Uterus (tissue), 4 donors: ENCODE data around the gene PHF14. TPM values are rescaled to one million over a fixed set of nuclear protein-coding genes. Genes with fewer than 3 reads are reported as not detected.

Source experiments
- DNase-seq, 2 donors: peaks; one replicate each; pipeline ENCODE4 v3.0.0-alpha.2; 2019 to 2020
- H3K27ac ChIP-seq, 2 donors: fragments of 200-600 bp; sonication (generic); 1 replicate in 1 of 2; 2 replicates in 1 of 2; pipeline ENCODE4 v1.5.1; 2016 to 2018
- H3K27me3 ChIP-seq, 2 donors: fragments of 200-600 bp; sonication (generic); one replicate each; pipeline ENCODE4 v1.5.1; 2018 to 2019; ENCODE audit warnings: control low read depth in 1 of 2
- H3K36me3 ChIP-seq, 2 donors: fragments of 200-600 bp; sonication (generic); one replicate each; pipeline ENCODE4 v1.5.1; 2019; ENCODE audit warnings: control low read depth in 1 of 2
- H3K4me1 ChIP-seq, 2 donors: fragments of 200-600 bp; sonication (generic); one replicate each; pipeline ENCODE4 v1.5.1; 2018 to 2019; ENCODE audit warnings: control low read depth in 1 of 2
- H3K4me3 ChIP-seq, 2 donors: fragments of 200-600 bp; sonication (generic); 1 replicate in 1 of 2; 2 replicates in 1 of 2; pipeline ENCODE4 v1.5.1; 2018 to 2019; ENCODE audit warnings: mild to moderate bottlenecking in 1 of 2
- H3K9me3 ChIP-seq, 2 donors: fragments of 200-600 bp; sonication (generic); one replicate each; pipeline ENCODE4 v1.5.1; 2019; ENCODE audit warnings: control low read depth in 1 of 2
- CTCF ChIP-seq, 4 experiments: fragments of 200-600 bp in 2 of 4; fragments of 450-650 bp in 2 of 4; sonication (generic) in 2 of 4; IDR thresholded peaks; one replicate each; pipeline ENCODE4 v1.5.1; 2016 to 2019; ENCODE audit warnings: antibody characterized with exemption in 4 of 4, mild to moderate bottlenecking in 2 of 4, moderate library complexity in 1 of 4
- POLR2A ChIP-seq, 2 donors: fragments of 450-650 bp; IDR thresholded peaks; one replicate each; pipeline ENCODE4 v1.6.1; 2016; ENCODE audit warnings: antibody characterized with exemption in 2 of 2, mild to moderate bottlenecking in 1 of 2, moderate library complexity in 1 of 2
- intact Hi-C: fragments of 100-400 bp; cut with DNase I; formaldehyde crosslinking; loops from one replicate; pipeline ENCODE4 v1.15.1; 2023; ENCODE audit warnings: low total_unique reads
- total RNA-seq, 4 donors: library from RNA; depleted of rRNA in 3 of 4; stranded (reverse); fragments of >200 nt in 3 of 4; gene quantifications; one replicate each; pipeline versions ENCODE4 v1.1.0 to v1.2.4, GENCODE V29; 2014 to 2023
- donor health status: DM: yes; HTN: yes; CAD: no.

PHF14 gene
- total RNA-seq, 4 donors from 2014 or later = 34.1 to 161 (median 52.5) TPM

GRCh38 chr7:11141541-11141940 is 167.9 kb downstream of the PHF14 start:
- intact Hi-C loops = no loop called here
- Histone ChIP-seq H3K4me3 (no peak overlapping the region), H3K36me3 (no peaks in the 10 kb centered on the region), H3K27ac (no peak overlapping the region), H3K27me3 (no peaks in the 10 kb centered on the region), H3K9me3 (no peaks in the 10 kb centered on the region), H3K4me1 (no peaks in the 10 kb centered on the region)
- no peak for DNase-seq
- TF ChIP-seq POLR2A (IDR thresholded peaks at IDR 0.05) = no peak

- Histone ChIP-seq H3K36me3 (no peaks in the 10 kb centered on the region), H3K27me3 (no peaks in the 10 kb centered on the region), H3K4me1 (no peaks in the 10 kb centered on the region), H3K4me3 (no peak overlapping the region), H3K27ac (no peak overlapping the region), H3K9me3 (no peaks in the 10 kb centered on the region)
- DNase-seq = no peak
- intact Hi-C loops = no loop called here
- TF ChIP-seq POLR2A (IDR thresholded peaks at IDR 0.05) = no peak
- no peak for TF ChIP-seq CTCF (IDR thresholded peaks at IDR 0.05)
These were observed 180.0 kb downstream of the PHF14 start for GRCh38 chr7:11153694-11154093.

GRCh38 chr7:11155883-11156282 is 182.2 kb downstream of the PHF14 start:
- Histone ChIP-seq H3K9me3 (no peaks in the 10 kb centered on the region), H3K4me1 (no peaks in the 10 kb centered on the region), H3K27me3 (no peaks in the 10 kb centered on the region), H3K36me3 (no peaks in the 10 kb centered on the region), H3K4me3 (no peak overlapping the region), H3K27ac (no peak overlapping the region)
- intact Hi-C loops = no loop called here
- no peak for DNase-seq
- TF ChIP-seq POLR2A (IDR thresholded peaks at IDR 0.05) = no peak
- no peak for TF ChIP-seq CTCF (IDR thresholded peaks at IDR 0.05)

- Histone ChIP-seq H3K27ac (no peak overlapping the region), H3K27me3 (no peaks in the 10 kb centered on the region), H3K36me3 (no peaks in the 10 kb centered on the region), H3K9me3 (no peaks in the 10 kb centered on the region), H3K4me3 (no peak overlapping the region), H3K4me1 (no peaks in the 10 kb centered on the region)
- no peak for DNase-seq
- TF ChIP-seq POLR2A (IDR thresholded peaks at IDR 0.05) (no peak), CTCF (IDR thresholded peaks at IDR 0.05) (no peak)
- intact Hi-C loops = no loop called here
These were observed 187.8 kb downstream of the PHF14 start for GRCh38 chr7:11161499-11161898.

- no peak for TF ChIP-seq CTCF (IDR thresholded peaks at IDR 0.05)
- no peak for TF ChIP-seq POLR2A (IDR thresholded peaks at IDR 0.05)
- H3K4me3 ChIP-seq = no peak overlapping the region
- no peak overlapping the region for H3K27ac ChIP-seq
- no peaks in the 10 kb centered on the region for H3K27me3 ChIP-seq
- no peaks in the 10 kb centered on the region for H3K4me1 ChIP-seq
- intact Hi-C loops = no loop called here
- DNase-seq = no peak
- no peaks in the 10 kb centered on the region for H3K36me3 ChIP-seq
- no peaks in the 10 kb centered on the region for H3K9me3 ChIP-seq
These were observed 189.5 kb downstream of the PHF14 start for GRCh38 chr7:11163220-11163619.

GRCh38 chr7:11166051-11166450 is 192.4 kb downstream of the PHF14 start:
- Histone ChIP-seq H3K27me3 (no peaks in the 10 kb centered on the region), H3K4me1 (no peaks in the 10 kb centered on the region), H3K9me3 (no peaks in the 10 kb centered on the region), H3K36me3 (no peaks in the 10 kb centered on the region), H3K4me3 (no peak overlapping the region), H3K27ac (no peak overlapping the region)
- no peak for TF ChIP-seq CTCF (IDR thresholded peaks at IDR 0.05)
- TF ChIP-seq POLR2A (IDR thresholded peaks at IDR 0.05) = no peak
- intact Hi-C loops = no loop called here
- no peak for DNase-seq
